IPS-18c (cell line): ENCODE data around the gene DCDC2C.

Source experiments
- H3K4me3 ChIP-seq: 2 replicates; pipeline ENCODE4 v1.7.0; 2013; ENCODE audit warnings: low read depth, mild to moderate bottlenecking, low read length, moderate library complexity; ENCODE audit not compliant: insufficient read depth
- H3K9me3 ChIP-seq: one replicate; pipeline ENCODE4 v1.6.1; 2013; ENCODE audit warnings: mild to moderate bottlenecking, low read length, moderate library complexity; ENCODE audit not compliant: control insufficient read depth, insufficient read depth

Gene DCDC2C

DNA sequence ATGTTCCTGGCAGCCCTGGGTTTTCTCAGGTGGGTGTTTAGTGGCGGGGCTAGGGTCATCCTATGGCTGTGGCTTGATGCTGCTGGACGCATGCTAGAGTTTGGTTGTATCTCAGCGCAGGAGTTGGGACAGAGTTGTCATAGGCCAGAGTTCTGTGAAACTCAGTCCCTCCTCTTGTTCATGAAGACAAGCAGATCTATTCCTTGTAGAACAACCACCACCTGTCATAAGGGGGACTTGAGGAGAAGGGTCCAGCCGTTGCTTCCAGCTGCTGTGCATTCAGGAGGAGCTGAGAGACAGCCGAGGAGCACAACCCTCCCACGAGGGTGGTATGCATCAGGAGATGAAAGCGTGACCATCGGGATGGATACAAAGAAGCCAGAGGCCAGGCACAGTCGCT is 26.4 kb downstream of the DCDC2C start:
- Histone ChIP-seq H3K9me3 (no peaks in the 10 kb centered on the region), H3K4me3 (no peak overlapping the region)

DNA sequence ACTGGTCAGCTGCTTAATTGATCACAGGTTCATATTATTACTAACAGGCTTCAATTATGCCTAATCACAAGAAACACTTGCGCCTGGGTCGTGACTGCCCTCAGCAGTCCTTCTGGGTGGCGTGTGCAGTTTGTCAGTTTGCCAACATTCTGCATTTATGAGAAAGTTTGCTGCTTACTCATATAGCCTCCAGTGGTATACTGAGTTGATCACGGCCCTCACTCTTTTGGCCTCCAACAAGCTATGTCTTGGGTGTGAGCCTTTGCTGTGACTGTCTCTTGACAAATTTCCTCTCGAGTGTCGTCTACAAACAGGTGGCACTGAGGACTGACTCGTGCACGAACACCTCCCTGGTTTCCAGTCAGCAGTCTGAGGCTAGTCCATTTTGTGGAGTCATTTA is 27.3 kb downstream of the DCDC2C start:
- H3K9me3 ChIP-seq = no peaks in the 10 kb centered on the region

DNA sequence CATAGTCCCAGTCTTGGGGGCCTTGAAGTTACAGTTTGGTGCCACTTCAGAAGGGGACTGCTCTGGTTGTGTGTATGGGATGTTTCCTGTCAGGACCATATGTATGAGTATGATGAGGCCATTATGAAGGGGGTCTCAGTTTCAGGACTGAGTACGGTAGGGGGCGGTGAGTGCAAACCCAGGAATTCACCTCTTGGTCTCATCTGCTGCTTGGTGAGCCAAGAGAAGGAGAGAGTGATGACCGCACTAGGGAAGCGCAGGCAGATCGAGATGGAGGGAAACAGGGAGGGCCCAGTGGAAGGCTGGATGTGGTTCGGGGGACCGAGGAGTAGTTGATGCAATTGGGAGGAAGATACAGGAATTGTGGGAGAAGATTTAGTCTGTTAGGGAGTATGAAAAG is 28.5 kb downstream of the DCDC2C start:
- no peaks in the 10 kb centered on the region for H3K9me3 ChIP-seq
- no peak overlapping the region for H3K4me3 ChIP-seq

More for the DNA sequence above, 27.3 kb downstream of the DCDC2C start:
- no peak overlapping the region for H3K4me3 ChIP-seq

DNA sequence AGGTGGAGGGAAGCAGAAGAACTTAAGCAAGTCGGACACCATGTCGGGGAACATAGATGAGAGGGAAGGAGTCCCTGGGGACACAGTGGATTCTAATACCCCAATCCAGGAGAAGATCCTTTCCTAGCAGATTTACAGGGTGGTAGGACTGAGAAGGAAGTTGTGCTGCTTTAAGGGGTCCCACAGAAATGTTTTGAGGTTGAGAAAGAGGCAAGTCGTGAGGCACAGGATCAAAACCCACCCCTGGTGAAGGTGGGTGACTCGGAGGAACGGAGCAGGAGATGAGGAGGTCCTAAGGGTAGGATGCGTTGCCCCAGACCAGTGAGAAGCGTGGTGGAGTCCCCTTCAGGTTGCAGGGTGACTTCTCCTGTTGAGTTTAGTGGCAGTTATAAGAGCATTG is 32.7 kb downstream of the DCDC2C start:
- Histone ChIP-seq H3K4me3 (no peak overlapping the region), H3K9me3 (peaks cover 2% of the 10 kb centered on the region)

DNA sequence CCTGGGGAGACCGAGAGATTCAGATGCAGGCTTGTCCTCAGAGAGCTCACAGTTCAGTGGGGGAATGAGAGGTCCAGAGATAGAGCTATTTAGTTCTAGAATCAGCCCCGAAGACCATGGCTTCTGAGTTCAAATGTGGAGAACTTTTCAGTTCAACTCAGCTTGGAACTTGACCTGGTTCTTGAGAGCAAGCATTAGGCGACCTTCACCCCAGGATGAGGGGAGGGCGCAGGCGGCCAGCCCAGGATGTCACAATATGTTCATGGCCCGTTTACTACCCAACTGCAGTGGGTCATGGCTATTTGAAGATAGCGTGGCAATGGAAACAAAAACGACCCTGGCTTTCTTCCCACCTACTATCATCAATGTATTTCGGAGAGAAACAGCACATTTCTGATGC is 33.8 kb downstream of the DCDC2C start:
- H3K4me3 ChIP-seq = no peak overlapping the region

DNA sequence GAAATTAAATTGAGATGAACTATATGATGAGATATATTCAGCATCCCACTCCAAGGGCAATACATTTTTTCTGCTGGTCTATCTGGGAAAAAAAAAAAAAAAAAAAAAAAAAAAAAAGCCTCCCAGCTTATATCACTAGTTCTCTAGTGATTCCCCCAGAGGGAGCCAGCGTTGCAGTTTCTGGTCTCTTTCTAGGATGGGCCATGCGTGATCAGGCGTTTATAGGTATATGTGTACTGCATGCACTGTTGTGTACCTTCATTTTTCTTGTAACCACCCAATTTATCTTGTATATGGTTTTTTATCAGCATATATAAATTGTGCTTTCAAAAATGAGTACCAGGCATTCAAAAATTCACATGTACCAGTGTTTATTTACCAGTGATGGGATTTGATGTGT is 35.1 kb downstream of the DCDC2C start:
- no peak overlapping the region for H3K4me3 ChIP-seq
- peaks cover 2% of the 10 kb centered on the region for H3K9me3 ChIP-seq

More for the DNA sequence above, 33.8 kb downstream of the DCDC2C start:
- peaks cover 2% of the 10 kb centered on the region for H3K9me3 ChIP-seq

DNA sequence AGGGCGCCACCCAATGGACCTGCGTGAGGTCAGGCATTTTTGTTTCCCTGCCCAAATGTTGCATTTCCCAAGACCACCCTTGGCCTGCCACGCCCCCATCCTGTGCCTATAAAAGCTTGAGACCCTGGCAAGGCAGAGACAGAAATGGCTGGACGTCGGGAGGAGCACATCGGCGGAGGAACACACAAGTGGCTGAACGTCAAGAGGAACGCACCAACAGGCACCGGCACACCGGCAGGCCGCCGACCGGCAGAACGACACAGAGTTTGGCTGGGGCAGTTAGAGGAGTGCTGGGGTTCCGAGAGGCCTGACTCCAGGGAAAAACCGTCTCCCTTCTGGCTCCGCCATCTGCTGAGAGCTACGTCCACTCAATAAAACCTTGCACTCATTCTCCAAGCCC is 35.9 kb downstream of the DCDC2C start:
- no peak overlapping the region for H3K4me3 ChIP-seq
- H3K9me3 ChIP-seq = peaks cover 2% of the 10 kb centered on the region

DNA sequence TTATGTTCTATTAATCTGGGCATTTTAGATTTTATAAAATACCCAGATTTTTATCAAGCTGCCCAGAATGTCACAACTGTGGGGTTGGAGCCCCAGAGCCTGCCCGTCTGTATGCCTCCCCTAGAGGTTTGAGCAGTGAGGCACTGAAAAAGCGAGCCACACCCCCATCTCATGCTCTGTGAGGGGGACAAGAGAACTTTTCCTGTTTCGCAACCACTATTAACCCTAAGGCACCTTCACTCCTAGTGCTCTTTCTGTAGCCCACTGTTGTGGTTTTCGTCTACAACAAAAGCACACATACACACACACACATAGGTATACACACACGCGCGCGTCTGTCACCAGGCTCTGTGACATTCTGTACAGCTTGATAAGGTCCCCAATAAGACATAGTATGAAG is 38.0 kb downstream of the DCDC2C start:
- Histone ChIP-seq H3K9me3 (peaks cover 2% of the 10 kb centered on the region), H3K4me3 (no peak overlapping the region)

DNA sequence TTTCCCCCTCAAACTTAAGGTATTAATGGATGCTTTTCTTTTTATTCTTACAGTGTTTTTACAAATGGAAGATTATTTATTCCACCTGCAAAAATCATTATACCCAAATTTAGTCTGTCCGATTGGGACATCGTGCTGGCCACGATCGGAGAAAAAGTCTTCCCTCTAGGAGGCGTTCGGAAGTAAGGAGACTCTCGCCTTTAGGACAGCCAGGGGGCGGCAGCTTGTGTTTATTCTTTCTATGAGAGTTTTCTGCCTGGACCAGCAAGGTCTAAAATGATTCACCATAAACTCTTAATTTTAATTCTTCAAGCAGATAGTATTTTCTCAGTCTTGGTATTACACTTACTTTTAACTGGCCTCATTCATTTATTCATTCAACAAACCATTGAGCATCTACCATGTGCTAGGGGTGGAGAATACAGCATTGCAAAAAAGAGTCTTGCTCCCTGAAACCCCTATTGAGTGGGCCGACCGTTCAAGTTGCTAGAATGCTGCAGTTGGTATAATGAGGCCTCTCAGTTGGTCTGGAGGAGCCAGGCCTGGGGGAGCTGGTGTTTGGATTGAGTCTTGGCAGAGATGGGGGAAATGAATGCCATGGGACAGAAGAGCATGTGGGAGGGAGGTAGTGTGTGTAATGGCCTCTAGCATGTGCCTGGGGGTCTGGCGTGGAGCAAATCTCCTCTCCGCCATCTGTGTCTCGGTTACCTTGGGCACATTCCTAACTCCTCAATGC is 38.7 kb downstream of the DCDC2C start:
- no peak overlapping the region for H3K4me3 ChIP-seq
- peaks cover 2% of the 10 kb centered on the region for H3K9me3 ChIP-seq

DNA sequence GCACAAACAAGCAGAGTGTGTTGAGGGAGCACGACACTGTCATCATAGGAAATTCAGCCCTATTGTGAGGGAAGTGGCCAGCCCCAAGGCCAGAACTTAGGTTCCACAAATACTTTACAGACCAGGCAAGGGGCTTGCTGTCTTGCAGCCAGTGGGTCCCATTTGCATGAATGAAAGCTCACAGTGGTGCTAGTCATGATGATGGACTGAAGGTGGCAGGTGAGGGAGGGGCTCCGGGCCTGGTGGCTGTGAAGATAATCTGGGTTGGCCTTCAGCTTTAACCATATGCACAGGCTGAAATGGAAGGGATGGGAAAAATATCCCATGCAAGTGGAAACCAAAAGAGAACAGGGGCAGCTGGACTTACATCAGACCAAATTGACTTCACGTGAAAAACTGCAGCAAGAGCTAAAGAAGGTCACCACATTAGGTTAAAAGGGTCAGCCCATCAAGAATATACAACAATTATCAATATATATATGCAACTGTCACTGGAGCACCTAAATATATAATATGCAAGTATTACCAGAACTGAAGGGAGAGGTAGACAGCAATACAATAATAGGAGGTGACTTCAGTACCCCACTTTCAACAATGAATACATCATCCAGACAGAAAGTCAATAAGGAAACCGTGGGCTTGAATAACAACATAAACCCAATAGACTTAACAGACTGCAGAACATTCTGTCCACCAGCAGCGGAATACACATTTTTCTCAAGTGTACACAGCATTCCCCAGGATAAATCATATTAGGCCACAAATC is 39.6 kb downstream of the DCDC2C start:
- H3K9me3 ChIP-seq = no peaks in the 10 kb centered on the region
- H3K4me3 ChIP-seq = no peak overlapping the region

DNA sequence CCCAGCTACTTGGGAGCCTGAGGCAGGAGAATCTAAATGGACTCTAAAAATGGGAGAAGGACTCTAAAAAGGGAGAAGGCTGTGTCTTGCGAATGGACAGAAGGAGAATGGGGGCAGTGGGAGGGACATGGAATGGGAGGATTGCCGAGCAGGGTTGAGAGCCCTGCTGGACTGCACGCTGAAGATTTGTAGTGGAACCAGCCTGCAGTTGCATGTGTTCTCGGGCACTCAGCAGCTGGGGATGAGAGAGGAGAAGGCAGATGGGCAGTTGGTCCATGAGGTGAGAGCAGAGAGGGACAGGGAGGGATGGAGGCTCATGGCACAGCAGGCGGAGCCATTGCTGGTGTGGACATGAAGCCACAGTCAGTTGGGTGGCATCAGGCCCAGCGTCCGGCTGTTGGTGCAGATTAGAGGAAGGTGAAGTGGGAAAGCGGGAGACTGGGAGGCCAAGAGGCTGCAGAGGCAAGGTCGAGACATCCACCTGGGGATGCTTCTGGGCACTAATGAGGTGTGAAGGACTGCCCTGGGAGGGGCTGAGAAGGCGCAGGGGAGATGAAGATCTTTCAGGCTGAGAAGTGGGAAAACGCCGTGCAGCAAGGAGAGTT is 40.7 kb downstream of the DCDC2C start:
- H3K4me3 ChIP-seq = no peak overlapping the region
- no peaks in the 10 kb centered on the region for H3K9me3 ChIP-seq

DNA sequence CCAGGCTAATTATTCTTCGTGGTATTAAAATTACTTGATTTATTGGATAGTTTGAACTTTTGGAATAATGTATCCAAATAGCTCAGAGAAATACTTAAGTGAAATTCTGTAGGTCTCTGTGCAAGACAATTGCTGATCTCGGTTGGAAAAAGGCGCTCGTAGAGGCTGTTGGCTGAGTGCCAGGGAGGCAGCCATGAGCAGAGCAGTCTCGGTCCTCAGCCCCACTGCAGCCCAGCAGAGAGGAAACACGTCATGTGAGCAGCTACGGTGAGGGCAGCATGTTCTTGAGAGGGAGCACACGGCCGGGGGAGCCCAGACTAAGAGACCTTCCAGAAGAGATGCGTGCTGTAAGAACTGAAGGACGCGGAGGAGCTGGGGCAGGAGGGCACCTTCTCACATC is 42.5 kb downstream of the DCDC2C start:
- H3K9me3 ChIP-seq = no peaks in the 10 kb centered on the region
- H3K4me3 ChIP-seq = no peak overlapping the region

DNA sequence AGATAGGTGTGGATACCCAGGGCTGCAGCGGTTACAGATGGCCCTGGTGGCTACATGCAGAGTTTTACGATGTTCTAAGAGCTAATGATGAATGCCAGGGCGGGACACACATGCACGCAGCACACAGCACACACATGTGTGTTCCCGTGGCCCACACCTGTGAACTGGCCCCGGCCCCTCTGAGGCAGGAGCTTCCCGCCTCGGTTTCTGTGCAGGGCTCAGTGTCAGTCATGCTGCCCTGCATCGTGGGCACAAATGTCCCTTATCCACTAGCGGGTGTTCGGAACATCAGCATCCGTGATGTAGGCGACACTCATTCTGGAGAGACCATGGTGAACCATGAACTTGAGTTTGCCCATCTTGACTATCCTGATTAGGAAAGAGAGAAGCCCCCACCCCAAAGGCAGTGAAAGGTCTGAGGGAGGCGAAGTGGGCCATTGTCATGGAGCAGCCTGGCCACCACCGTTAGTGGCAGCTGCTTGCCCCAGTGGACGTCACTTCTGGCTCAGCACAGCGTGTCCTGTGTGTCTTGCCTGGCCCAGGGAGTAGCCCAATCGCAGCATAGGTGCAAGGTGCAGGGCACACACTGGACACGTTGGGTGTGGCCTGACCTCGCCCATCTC is 43.8 kb downstream of the DCDC2C start:
- Histone ChIP-seq H3K4me3 (no peak overlapping the region), H3K9me3 (no peaks in the 10 kb centered on the region)

DNA sequence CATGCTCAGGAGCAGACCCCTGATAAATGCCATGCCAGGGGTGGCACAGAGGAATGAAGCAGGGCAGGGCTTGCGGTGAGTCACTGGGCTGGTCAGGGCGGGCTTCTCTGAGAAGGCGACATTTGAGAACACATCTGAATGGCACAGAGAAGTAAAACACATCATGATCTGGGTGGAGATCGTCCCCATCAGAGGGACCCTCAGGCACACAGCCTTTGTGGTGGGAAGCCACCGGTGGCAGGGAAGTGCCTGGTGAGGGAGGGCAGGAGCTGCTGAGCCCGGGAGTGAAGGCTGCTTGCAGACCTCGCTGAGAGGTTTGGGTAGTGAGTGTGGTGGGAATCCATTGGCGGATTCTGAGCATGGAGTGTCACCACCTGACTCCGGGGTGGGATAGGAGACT is 44.5 kb downstream of the DCDC2C start:
- no peaks in the 10 kb centered on the region for H3K9me3 ChIP-seq
- no peak overlapping the region for H3K4me3 ChIP-seq

DNA sequence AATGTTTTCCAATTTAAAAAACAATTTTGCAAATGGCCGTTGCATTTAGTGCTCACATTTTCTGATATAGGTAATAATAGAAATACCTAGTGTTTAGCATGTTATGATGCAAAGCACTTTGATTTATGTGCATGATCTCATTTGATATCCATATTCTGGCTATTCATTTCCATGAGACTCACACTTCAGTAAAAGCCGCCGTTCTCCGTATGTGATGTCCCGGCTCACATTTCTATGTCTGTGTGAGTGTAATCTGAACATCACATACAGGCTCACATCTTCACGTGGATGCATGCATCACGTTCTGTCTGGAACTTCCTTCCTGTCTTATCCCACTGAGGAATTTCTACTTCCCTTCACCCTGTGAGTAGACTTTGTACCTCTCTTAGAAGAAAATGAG is 45.8 kb downstream of the DCDC2C start:
- no peak overlapping the region for H3K4me3 ChIP-seq
- H3K9me3 ChIP-seq = no peaks in the 10 kb centered on the region

DNA sequence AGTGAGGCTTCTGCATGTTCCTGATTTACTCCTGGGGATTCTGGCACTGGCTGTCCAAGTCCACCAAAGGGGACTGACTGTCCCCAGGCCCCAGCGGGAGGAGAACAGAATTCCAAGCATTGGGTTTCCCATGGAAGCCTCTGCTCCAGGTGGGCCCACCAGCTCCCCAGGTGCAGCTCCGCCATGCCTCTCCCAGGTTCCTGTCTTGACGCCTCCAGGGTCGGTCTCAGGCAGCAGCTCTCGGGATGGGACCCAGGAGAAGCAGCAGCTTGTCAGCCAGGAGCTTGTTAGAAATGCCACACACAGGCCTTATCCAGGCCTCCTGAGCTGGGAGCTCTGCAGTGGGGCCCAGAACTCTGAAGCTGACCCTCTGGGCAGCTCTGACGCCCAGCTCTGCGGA is 47.9 kb downstream of the DCDC2C start:
- no peaks in the 10 kb centered on the region for H3K9me3 ChIP-seq
- no peak overlapping the region for H3K4me3 ChIP-seq

DNA sequence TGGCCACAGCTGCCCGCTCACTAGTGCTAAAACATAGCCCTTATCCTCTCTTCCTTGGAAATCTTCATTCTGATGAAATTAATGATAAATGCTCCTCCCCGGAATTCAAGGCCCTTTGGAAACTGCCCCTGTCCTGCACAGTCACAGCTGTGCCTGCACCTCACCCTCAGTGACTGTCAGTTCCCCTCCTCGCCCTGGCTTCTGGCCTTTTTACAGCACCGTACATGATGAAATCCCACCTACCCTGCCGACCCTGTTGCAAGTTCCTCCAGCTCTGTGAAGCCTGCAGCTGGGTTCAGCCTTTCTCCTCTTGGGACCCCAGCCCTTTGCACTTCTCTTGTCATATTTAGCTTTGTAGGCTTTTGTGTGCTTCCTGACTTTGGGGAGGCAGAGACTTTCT is 48.4 kb downstream of the DCDC2C start:
- no peaks in the 10 kb centered on the region for H3K9me3 ChIP-seq
- H3K4me3 ChIP-seq = no peak overlapping the region

DNA sequence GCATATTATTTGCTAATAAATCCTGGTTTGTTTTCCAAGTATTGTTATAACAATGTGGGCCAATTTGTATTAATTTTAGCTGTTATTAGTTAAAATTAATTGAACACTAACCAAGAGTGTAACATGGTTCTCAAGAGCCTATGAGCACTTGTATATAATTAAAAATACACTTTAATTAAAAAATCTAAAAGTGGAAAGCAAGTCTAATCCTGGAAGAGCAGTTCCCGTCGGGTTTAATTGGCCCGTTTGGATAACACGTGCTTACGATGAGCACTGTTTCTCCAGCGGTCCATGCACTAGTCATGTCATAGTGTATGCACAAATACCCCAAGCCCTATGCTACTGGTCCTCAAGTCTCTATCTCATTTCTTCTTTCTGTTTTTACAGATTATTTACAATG is 49.0 kb downstream of the DCDC2C start:
- H3K9me3 ChIP-seq = no peaks in the 10 kb centered on the region
- no peak overlapping the region for H3K4me3 ChIP-seq
